Endometrial microvascular endothelial cells (primary cell): Measurements from ENCODE around the gene BNC2. TPM values are rescaled to one million over a fixed set of nuclear protein-coding genes. Genes with fewer than 3 reads are reported as not detected.
"Not testable (repeated sequence)": the region's sequence is repeated elsewhere in the genome, so short reads cannot be mapped to it uniquely, and the experiment has no call there.

Experiments used
- in situ Hi-C: cut with HindIII; loops from 2 replicates; pipeline ENCODE4 v1.10.0; 2017; ENCODE audit warnings: low sequenced_read_pairs, low pct_unique_long_range_greater_than_20kb; ENCODE audit errors: inconsistent ontology term
- total RNA-seq: library from RNA; depleted of rRNA; stranded (reverse); fragments of >200 nt; gene quantifications from one replicate; pipeline ENCODE4 v1.2.3, GENCODE V29; 2015; ENCODE audit errors: inconsistent ontology term

The BNC2 gene
- total RNA-seq, 1 donor from 2014 or later: 18.7 TPM

DNA sequence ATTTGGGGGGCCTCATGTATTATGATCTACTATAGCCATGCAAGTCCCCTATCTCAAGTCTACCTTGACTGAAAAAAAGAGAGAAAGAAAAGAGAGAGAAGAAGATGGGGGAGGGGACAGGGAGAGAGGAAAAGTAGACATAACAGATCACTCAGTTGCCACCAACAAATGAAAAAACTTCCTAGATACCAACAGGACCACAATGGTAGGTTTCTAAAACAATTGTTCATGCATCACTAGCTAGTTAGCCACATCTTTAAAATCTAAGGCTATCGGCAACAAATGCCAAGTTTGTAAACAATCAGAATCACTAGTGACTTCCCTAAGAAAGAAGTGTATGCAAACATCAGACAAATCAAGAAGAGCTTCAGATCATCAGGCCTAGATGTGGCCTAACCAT, 328.2 kb downstream of the BNC2 start:
- in situ Hi-C loops: no loop called here

DNA sequence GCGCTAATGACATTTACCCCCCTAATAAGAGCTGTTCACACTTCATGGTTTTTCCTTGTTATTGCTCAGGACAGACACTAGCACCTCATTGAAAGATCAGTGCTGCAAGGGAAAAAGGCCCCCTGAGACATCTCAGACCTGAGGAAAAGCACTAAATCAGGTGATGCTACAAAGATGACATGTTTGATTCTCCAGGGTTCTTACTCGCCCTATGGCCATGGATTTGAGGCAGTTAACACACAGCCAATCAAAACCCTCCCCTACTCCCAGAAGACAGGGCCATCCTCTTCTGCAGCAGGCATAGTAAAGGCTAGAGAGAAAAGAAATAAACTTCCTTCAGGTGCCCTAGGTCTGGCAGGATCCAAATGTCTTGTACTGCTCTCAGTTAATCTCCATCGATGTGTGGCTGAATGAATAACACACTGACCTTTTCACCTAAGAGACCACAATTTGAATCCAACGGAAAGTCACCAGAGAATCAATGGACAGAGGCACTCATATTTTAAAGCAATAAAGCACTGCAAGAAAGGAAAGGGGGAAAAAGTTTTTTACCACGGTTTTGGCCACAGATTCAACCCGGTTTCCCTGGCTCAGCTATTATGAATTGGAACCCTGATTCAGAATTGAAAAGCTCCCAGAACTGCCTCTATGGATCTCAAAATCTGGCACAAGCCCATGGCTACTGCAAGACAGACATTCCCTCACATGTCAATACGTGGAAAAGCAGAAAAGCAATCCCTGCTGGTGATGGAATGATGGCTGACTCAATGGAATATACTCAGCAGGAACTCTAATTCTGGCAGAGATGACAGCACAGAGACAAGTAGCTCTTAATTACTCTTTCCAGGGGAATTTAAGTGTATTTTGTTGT, 329.5 kb downstream of the BNC2 start:
- in situ Hi-C loops: no loop called here

DNA sequence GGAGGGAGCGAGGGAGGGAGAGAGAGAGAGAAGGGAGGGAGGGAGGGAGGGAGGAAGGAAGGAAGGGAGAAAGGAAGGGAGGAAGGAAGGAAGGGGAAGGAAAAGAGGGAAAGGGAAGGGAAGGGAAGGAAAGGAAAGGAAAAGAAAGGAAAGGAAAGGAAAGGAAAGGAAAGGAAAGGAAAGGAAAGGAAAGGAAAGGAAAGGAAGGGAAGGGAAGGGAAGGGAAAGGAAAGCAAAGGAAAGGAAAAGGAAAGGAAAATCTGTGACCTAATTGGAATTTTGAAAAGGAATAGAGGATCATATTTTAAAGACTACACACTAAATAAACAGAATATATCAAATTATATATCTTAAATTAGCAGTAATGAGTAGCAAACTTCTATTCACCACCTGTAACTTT, 330.8 kb downstream of the BNC2 start:
- in situ Hi-C loops: not testable (repeated sequence)

DNA sequence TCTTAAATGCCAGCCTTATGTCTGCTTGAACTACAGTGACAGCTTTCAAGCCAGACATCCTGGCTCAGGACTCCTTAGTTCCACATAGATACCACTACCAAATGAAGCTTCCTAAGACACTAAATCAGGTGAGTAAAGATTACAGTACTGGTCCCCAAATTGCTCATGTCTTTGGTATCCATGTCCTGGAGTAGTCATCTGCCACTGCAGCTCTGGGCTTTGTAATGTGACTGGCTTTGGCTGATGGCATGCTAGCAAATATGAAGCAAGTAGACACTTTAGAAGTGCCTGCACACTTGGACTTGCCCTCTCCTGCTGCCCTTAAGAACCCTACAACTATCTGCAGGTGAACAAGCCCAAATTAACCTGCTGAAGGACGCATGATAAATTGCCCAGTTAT, 334.9 kb downstream of the BNC2 start:
- in situ Hi-C loops: no loop called here

DNA sequence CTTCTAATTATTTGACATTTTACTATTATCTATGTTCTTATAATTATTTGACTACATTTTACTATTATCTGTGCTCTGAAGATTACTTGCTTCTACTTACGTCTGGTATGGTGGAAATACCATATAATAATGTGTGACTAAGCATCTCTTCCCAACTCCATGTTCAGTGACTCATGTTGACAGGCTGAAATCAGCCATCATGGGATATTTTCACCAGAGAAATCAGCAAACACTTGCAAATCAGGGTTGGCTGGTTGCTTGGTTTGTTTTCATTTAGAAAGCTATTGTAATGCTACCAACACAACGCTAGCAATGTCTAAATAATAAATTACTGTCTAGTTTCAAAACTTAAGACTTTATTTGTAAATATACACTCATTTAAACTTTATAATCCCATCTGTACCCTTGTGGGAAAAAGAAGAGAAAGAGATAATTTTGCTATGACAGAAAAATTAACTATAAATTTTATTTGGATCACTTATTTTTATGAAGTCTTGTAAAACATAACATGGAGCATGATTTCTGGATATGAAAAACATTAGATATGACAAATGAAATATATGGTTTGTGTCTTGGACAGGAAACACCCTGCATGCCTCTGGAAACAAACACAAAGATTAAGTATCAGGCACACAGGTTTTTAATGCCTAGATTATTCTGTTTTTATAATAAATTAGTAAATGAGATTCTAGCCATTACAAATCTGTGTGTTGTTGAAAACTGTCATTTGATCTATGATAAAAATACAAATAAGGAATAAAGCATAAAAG, 337.6 kb downstream of the BNC2 start:
- in situ Hi-C loops: no loop called here

DNA sequence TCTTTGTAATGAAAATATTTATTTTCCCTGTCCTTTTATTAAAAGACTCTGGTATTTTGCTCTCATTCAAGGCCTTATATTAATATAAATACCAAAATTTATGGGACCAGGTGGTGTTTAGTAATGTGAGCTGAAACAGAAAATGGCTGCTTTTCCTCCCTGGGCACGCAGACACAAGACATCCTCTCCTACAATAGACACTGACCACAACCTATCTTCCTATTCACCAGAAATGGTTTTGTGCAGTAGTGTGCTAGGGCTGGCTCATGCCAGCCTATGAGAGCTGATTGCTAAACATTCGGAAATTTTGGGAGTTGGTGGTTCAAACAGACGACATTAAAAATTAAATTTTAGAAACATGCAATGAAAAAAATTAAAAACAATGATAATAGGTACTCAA, 338.2 kb downstream of the BNC2 start:
- in situ Hi-C loops: no loop called here

DNA sequence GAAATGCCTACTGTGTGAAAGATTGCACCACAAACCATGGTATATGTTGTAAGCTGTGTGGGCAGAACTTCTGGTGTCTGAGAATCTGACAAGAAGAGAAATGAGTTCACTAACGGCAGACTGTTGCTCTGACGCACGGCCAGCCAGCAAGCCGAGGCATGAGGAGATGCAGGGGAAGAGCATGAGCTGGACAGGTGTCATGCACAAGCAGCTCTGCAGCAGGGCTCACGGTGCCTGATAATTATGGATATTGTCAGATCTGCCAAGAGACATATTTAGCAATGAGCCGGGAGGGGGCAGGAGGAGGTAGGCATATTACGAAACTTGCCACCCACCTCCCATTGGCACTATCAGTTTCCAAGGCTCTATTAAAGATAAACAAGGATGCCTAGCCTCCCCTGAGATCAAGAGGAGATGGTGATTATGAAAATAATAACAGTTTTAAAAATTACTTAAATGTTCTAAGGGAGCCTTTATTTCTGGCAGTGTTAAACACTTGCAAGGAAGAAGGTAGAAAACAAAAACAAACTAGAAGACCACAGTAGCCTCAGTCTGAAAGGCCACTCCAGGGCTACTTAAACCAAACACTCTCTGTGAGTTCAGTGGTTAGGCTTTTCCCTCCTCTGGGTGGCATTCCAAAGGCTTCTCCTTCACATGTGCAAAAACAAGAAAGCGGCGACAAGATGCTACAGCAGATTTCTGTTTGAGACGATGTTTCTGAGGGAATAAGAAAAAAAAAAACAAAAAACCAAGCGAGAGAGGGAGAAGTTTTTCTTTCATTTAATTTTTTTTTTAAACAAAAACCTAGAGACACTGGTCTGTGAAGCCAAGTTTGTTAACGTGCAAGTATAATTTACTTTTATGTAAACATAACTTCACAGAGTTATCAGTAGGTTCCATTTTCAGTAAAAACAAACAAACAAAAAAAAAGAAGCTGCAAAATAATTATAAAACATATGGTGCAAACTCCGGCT, 339.5 kb downstream of the BNC2 start:
- in situ Hi-C loops: no loop called here

DNA sequence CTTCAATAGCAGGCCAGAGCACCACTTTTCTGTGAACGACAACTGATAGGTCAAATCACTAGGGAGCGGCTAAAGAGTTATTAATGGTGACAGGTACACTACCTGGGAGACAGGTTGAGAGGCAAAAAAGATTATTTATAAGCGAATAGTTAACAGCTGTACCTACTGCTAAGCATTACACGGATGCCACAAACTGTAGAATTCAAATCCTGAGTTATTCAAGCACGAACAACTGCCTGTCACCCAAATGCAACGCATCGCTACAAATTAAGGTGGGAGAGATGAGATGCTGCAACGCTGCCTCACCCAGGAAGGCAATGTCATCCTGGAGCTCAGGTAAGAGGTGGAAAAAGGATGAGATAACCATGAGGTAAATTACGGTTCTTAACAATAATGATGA, 342.9 kb downstream of the BNC2 start:
- in situ Hi-C loops: no loop called here

DNA sequence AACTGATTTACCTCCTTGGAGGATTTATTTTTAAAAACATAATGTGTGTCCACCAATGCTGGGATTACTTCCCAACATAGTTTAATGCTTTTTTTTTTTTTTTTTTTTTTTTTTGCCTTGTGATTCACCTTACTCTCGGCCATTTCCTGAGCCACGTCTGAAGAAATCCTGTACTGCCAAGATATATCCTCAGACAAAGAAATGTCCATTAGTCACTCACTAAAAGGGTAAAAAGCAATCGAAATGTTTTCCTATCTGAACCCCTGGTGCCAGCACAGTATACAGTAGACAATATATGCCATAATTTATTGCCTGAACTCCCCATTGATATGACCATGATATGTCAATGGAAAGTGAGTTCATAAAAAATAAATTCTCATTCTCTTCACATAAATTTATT, 344.1 kb downstream of the BNC2 start:
- in situ Hi-C loops: no loop called here

DNA sequence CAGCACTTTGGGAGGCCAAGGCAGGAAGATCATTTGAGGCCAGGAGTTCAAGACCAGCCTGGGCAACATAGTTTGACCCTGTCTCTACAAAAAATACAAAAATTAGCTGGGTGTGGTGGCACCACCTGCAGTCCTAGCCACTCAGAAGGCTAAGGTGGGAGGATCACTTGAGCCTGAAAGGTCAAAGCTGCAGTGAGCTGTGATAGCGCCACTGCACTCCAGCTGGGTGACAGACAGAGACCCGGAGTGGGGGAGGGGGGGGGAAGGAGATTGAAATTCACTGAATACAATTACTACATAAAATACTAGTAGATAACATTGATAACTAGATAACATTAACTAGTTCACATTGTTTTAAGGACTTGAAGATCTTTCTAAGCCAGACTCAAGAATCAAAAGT, 345.6 kb downstream of the BNC2 start:
- in situ Hi-C loops: no loop called here

DNA sequence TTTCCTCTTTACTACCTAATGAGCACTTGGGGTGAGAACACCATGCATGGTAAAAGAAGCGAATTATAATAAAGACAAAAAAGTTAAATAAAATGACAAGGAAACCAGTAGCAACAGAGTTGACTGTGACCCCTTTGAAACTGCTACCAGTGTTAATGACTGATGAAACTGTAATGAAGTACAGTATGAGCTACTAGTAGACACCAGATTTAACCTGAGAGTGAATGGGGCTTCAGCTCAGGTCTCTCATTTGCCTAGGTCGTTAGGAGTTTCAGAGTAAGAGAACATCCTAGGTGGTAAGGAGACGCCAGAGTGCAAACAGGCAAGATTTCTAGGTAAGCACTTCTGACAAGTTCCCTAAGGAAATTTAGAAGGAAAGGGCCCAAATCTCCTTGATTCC, 346.4 kb downstream of the BNC2 start:
- in situ Hi-C loops: no loop called here

DNA sequence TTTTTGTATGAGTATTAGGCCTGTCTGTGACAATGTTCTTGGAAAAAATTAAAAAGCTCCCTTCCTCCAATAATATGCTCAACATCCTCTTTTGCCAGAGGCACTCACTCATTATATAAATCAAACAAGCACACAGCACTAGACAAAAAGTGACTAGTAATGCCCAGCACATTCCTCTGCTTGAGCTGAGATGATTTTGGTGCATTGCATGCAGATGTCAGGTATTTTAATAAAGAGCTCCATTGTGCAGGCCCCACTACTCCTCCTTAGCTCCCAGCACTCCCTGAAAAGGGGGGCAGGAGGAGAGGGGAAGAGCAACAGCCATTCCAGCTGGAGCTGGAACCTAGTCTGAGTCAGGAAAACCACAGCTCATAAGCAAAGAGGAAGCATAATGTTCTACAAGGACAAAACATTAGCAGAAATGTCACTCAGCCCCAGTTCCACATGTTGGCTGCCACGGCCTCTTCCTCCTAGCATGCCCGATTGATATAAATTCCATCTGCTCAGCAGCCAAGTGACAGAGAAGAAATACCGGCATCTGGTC, 348.5 kb downstream of the BNC2 start:
- in situ Hi-C loops: no loop called here

DNA sequence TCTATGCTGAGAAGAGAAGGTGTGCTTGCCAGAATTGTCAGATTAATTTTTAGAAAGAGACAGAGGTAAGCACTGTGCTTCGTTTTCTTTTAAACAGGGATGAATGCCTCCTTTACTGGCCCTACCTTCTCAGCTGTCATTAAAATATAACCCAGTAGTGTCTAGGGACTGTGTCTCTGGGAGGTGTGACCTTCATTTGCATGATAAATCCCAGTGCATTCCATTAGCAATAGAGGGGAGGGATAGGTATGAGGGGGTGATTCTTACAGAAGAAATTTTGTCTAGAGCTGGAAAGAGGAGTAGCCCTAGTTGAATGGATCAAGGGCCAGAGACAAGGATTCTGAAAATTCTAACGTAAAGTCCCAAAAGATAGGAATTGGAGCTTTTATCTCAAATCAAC, 351.5 kb downstream of the BNC2 start:
- in situ Hi-C loops: no loop called here

DNA sequence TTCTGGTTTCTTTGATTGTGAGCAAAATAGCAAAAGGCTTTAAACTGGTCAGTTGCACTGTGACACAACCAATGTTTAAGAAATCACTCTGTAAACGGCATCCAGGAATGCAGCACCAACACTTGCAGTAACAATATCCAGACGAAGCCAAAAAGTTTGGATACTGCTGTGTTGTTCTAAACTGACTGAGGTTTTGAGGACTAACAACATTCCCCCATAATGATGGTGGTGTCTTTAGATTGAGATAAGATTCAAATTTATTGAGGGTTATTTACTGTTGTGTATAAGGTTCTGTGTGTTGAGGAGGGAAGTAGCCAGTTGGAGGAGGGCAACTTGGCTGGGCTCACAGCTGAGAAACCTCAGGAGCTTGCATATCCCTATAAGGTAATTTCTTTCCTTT, 353.6 kb downstream of the BNC2 start:
- in situ Hi-C loops: no loop called here

DNA sequence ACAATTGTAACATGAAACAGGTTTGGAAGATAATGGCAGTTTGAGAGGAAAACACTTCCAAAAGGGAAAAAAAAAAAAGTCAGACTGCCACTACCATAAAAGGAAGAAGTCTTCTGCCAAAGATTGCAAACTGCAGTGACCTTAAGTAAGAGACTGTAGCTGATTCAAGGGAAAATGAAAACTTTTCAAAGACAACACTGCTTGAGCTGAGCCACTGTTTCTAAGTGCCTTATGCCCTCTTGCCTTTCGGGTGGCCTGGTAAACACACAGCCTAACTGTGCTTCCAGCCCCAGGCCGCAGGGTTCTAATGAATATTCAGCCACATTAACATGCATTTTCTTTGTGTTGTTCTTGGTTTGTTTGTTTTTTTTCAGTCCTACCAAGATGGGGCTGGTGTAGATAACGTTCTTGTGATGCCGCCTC, 354.6 kb downstream of the BNC2 start:
- in situ Hi-C loops: no loop called here

DNA sequence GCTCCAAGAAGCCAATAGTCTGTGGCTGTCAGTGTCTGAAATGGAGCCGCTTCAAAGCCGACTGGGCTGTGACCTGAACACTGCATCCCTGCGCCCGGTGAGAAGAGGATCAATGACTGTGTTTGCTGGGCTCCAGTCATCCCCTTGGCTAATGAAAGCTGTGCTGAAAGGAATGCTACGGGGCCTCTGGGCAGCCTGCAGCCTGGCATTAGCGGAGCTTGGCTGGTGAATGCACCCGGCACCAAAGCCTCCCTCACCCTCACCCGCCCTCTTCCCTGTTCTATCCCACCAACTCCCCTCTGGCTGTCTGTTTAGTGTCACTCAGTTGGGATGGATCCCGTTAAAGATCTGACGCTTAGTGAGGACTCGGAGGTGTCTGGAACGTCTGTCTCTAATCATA, 355.3 kb downstream of the BNC2 start:
- in situ Hi-C loops: no loop called here

DNA sequence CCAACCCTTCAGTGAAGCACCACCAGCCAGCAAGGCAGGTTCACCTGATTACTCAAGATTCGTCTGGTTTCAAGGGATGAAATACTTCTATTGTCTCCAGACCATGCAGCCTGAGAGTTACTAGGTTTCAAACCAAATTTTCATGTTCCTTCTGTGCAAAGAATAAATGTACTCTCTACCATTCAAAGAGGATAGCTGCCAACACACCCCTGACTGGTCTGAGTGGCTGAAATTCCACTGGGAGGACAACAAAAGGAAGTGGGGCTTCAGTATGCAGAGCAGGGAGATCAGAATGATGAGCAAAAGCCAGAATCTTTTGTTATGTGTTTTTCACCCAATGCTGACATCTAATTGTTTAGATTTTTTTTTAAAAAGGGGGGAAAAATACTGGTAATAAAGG, 356.3 kb downstream of the BNC2 start:
- in situ Hi-C loops: no loop called here

DNA sequence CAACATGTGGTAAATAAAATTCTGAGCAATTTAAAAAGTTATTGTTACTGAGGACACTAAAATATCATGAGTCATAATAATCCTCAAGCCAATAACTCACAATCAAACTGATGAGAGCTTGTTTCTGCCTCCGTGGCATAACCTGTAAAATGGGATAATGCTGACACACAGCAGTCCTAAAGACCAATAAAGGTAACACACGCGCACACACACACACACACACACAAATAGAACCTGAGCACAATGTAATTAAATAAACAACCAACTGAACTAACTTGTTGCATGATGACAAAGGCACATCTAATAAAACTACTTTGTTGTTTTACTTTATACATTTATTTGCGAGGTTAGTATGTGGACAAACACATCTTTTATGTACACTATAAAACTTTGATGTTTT, 358.2 kb downstream of the BNC2 start:
- in situ Hi-C loops: no loop called here

DNA sequence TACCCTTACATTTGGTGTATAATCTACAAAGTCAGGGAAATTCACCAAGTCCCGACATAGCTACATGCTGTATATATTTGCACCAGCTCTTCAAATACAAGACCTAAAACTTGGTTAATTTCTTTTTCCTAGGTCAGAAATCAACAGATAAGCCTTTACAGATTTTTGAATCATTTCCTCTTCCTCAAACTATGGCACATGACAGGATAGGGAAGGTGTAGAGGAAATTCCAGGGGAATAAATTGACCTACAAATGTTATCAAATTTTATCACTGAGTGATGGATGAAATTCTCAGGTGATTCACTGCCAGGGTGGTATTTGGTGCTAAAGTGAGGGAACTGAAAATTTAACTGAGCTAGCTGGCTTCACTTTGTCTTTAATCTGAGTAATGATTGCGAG, 360.0 kb downstream of the BNC2 start:
- in situ Hi-C loops: no loop called here
